Lung (tissue), 12 donors: ENCODE results near the gene LRRC8E. TPM values are rescaled to one million over a fixed set of nuclear protein-coding genes. Genes with fewer than 3 reads are reported as not detected.
A peak's percentile ranks its signal among the peaks of the same experiment; 100 is the strongest.

Experiments
- ATAC-seq: fragments of 200-7000 bp; cut with Tn5 transposase; one replicate; pipeline ENCODE4 v1.9.1; 2020; ENCODE audit warnings: moderate number of reproducible peaks; ENCODE audit not compliant: insufficient read depth, low FRiP score
- DNase-seq, 3 donors: peaks; one replicate each; pipeline ENCODE4 v3.0.0-alpha.2; 2013 to 2017
- H3K27ac ChIP-seq, 2 donors: one replicate each; pipeline ENCODE4 v1.5.1; 2013; ENCODE audit warnings: mild to moderate bottlenecking in 2 of 2, moderate library complexity in 2 of 2, control low read depth in 1 of 2, inconsistent platforms in 1 of 2, low read depth in 1 of 2, low read length in 1 of 2
- H3K27me3 ChIP-seq, 3 donors: one replicate each; pipeline ENCODE4 v1.5.1; 2013; ENCODE audit warnings: low read length in 2 of 3; ENCODE audit not compliant: control insufficient read depth in 3 of 3, insufficient read depth in 3 of 3
- H3K36me3 ChIP-seq, 4 donors: one replicate each; pipeline ENCODE4 v1.5.1; 2013; ENCODE audit warnings: low read length in 4 of 4, mild to moderate bottlenecking in 1 of 4, moderate library complexity in 1 of 4; ENCODE audit not compliant: control insufficient read depth in 4 of 4, insufficient read depth in 4 of 4
- H3K4me1 ChIP-seq, 5 donors: one replicate each; pipeline ENCODE4 v1.5.1; 2013; ENCODE audit warnings: low read length in 5 of 5, mild to moderate bottlenecking in 2 of 5, moderate library complexity in 1 of 5; ENCODE audit not compliant: control insufficient read depth in 5 of 5, insufficient read depth in 5 of 5
- H3K4me3 ChIP-seq: one replicate; pipeline ENCODE4 v1.5.1; 2013; ENCODE audit warnings: mild to moderate bottlenecking, control low read depth, moderate library complexity
- H3K9ac ChIP-seq, 2 donors: one replicate each; pipeline ENCODE4 v1.5.1; 2013; ENCODE audit warnings: low read length in 2 of 2, control low read depth in 1 of 2; ENCODE audit not compliant: insufficient read depth in 1 of 2
- H3K9me3 ChIP-seq, 4 donors: one replicate each; pipeline ENCODE4 v1.5.1; 2013; ENCODE audit warnings: low read length in 3 of 4, mild to moderate bottlenecking in 1 of 4, moderate library complexity in 1 of 4; ENCODE audit not compliant: control insufficient read depth in 4 of 4, insufficient read depth in 3 of 4
- CTCF ChIP-seq: IDR thresholded peaks from 2 replicates; pipeline ENCODE4 v1.5.1; 2012; ENCODE audit warnings: mild to moderate bottlenecking; ENCODE audit errors: control extremely low read depth, extremely low read depth
- WGBS, 2 donors: extraction: QIAGEN DNeasy Blood & Tissue Kit; methylation state at CpG; one replicate each; pipeline ENCODE4 v1.1.7; 2013; 5-methylcytosine and 5-hydroxymethylcytosine counted together
- polyA plus RNA-seq, 2 donors: library from polyadenylated mRNA; stranded (reverse); fragments of 200-250 nt; gene quantifications; one replicate each; pipeline ENCODE4 v1.2.1, GENCODE V29; 2013
- total RNA-seq, 2 donors: library from RNA; depleted of rRNA in 1 of 2; stranded (reverse); fragments of >200 nt in 1 of 2; gene quantifications; one replicate each; pipeline ENCODE4 v1.2.1, GENCODE V29; 2014 to 2021
- donor health status: control.
- donor health status: control.
- donor health status: Bipolar disorder and iron deficiency.
- donor health status: healthy.
- donor health status: DM: yes; HTN: yes; CAD: no.

Gene LRRC8E
- total and polyA plus RNA-seq, 4 donors, result 3.7 to 8.6 (median 5.3) TPM

- DNase-seq (peak; percentile 22 to 46 (median 33)), ATAC-seq (no peak)
- no peaks in the 10 kb centered on the region for H3K36me3 ChIP-seq
- TF ChIP-seq CTCF, result no peak
- peaks cover 0 to 24% (median 20%) of the 10 kb centered on the region in 3 donors for H3K27me3 ChIP-seq
- H3K4me3 ChIP-seq, result no peak overlapping the region
- 21 to 24% methylated on average over 29 to 30 of the region's 30 CpGs for WGBS, 2 donors
- no peak overlapping the region for H3K27ac ChIP-seq
- peaks cover 0 to 30% (median 12%) of the 10 kb centered on the region in 5 donors for H3K4me1 ChIP-seq
- no peak overlapping the region for H3K9ac ChIP-seq
- no peaks in the 10 kb centered on the region for H3K9me3 ChIP-seq
These were observed 18.3 kb upstream of the LRRC8E start for GRCh38 chr19:7869910-7870511.

DNA sequence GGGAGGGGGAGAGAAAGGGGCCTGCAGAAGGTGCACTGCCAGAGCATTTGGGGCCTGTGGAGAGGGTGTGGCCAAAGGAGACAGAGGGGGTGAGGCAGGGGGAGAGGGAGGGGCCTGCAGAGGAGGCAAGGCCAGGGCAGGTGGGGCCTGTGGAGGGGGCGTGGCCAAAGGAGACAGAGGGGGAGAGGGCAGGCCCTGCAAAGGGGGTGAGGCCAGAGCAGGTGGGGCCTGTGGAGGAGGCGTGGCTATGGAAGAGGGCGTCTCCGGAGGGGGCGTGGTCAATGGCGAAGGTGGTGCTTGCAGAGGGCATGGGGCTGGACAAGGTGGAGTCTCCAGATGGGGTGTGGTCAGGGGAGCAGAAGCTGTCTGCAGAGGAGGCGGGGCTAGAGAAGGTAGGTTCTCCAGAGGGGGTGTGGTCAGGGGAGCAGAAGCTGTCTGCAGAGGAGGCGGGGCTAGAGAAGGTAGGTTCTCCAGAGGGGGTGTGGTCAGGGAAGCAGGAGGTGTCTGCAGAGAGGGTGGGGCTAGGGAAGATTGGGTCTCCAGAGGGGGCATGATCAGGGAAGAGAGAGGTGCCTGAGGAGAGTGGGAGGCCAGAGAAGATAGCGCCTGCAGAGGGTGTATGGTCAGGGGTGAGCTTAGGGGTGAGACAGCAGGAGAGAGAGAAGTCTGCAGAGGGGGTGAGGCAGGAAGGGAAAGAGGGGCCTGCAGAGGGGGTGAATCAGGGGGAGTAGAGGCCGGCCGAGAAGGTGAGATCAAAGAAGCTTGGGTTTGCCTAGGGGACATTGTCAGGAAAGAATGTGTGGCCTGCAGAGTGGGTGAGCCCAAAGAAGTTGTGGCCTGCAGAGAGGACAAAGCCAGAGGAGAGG, 17.5 kb upstream of the LRRC8E start:
- DNase-seq (peak in 2 of 3 donors; percentile 24 to 63), ATAC-seq (no peak)
- Histone ChIP-seq H3K27ac (peak overlapping the region in 1 of 2 donors; percentile 52), H3K9me3 (no peaks in the 10 kb centered on the region), H3K4me3 (no peak overlapping the region), H3K9ac (no peak overlapping the region), H3K36me3 (no peaks in the 10 kb centered on the region), H3K27me3 (peaks cover 0 to 24% (median 16%) of the 10 kb centered on the region in 3 donors), H3K4me1 (peaks cover 0 to 30% (median 12%) of the 10 kb centered on the region in 5 donors)
- no peak for TF ChIP-seq CTCF
- WGBS, 2 donors, result 53 to 62% methylated on average over 11 of the region's 11 CpGs

DNA sequence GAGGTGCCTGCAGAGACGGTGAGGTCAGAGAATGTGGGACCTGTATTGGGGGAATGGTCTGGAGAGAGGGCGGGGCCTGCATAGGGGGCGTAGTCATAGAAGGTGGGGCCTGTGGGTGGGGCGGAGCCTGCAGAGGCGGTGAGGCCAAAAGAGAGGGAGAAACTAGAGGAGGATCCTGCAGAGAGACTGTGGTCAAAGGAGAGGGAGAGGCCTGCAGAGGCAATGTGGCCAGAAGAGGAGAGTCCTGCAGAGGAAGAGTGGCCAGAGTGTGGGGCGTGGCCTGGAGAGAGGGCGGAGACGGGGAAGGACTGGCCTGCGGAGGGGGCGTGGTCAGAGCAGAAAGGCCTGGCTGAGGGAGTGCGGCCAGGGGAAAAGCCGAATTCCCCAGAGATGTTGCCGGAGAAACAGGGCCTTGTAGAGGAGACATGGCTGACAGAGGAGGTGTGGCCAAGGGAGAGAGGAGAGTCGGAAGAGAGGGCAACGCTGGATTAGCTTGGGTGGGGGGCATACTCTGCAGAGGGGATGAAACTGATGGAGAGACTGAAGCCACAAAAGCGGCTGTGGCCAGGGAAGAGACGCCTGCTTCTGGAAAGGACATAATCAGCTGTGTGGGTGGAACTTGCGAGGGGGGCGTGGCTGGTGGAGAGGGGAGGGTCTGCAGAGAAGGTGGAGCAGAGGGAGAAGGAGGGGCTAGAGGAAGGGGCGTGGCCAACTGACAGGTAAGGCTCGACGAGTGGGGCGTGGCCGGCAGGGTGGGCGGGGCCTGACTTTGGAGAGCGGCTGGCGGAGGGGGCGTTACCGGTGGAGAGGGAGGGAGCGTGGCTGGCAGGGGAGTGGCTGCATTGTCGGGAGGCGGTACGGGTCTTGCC, 16.6 kb upstream of the LRRC8E start:
- 7 to 9% methylated on average over 32 to 33 of the region's 33 CpGs for WGBS, 2 donors

More for the DNA sequence above, 16.6 kb upstream of the LRRC8E start:
- TF ChIP-seq CTCF, result no peak
- Histone ChIP-seq H3K9me3 (no peaks in the 10 kb centered on the region), H3K27me3 (peaks cover 0 to 22% (median 16%) of the 10 kb centered on the region in 3 donors), H3K36me3 (no peaks in the 10 kb centered on the region), H3K4me3 (no peak overlapping the region), H3K4me1 (peaks cover 0 to 30% (median 12%) of the 10 kb centered on the region in 5 donors), H3K9ac (no peak overlapping the region), H3K27ac (peak overlapping the region in 1 of 2 donors; percentile 71)
- DNase-seq, result peak; percentile 84 to 92 (median 85)
- peak; percentile 44 for ATAC-seq
